WTC11 (cell line): ENCODE results near the gene BNIP2. TPM values are rescaled to one million over a fixed set of nuclear protein-coding genes. Genes with fewer than 3 reads are reported as not detected.

Experiments used
- ATAC-seq: fragments of 200-7000 bp; cut with Tn5 transposase; 2 replicates; pipeline ENCODE4 v1.10.0; 2021; ENCODE audit warnings: mild to moderate bottlenecking, moderate library complexity
- CTCF ChIA-PET: fragments of 300-600 bp; sonication (Branson Sonifier 250); formaldehyde crosslinking; loops from one replicate; lab custom pipeline; 2021; ENCODE audit warnings: antibody characterized with exemption; lab: Charles Lee
- POLR2A ChIA-PET: fragments of 350-600 bp; sonication (Branson Sonifier 250); formaldehyde crosslinking; loops from one replicate; lab custom pipeline; 2021; ENCODE audit warnings: antibody characterized with exemption; lab: Charles Lee
- DNase-seq: peaks from one replicate; pipeline ENCODE4 v3.0.0; 2021; ENCODE audit warnings: low spot score
- H3K27ac Mint-ChIP-seq: 2 replicates; pipeline ENCODE4 v1.8.0; 2021; ENCODE audit warnings: mixed read lengths
- H3K27me3 Mint-ChIP-seq: 2 replicates; pipeline ENCODE4 v1.8.0; 2021; ENCODE audit warnings: low read depth, mild to moderate bottlenecking, moderate library complexity, mixed read lengths
- H3K36me3 Mint-ChIP-seq: 2 replicates; pipeline ENCODE4 v1.8.0; 2021; ENCODE audit warnings: mixed read lengths
- H3K4me1 Mint-ChIP-seq: 2 replicates; pipeline ENCODE4 v1.8.0; 2022; ENCODE audit warnings: mixed read lengths
- H3K4me3 Mint-ChIP-seq: 2 replicates; pipeline ENCODE4 v1.8.0; 2021; ENCODE audit warnings: mild to moderate bottlenecking, moderate library complexity, mixed read lengths
- H3K9me3 Mint-ChIP-seq: 2 replicates; pipeline ENCODE4 v1.8.0; 2021; ENCODE audit warnings: mixed read lengths
- CDX4 ChIP-seq: fragments of 250-450 bp; sonication (Bioruptor Pico); IDR thresholded peaks from 2 replicates; pipeline ENCODE4 v1.9.0; 2021; ENCODE audit warnings: moderate library complexity, mild to moderate bottlenecking, inconsistent platforms, borderline replicate concordance
- ELF4 ChIP-seq: sonication (generic); formaldehyde crosslinking; IDR thresholded peaks from 2 replicates; pipeline ENCODE4 v1.8.1; 2022; ENCODE audit warnings: low read depth, mild to moderate bottlenecking, moderate library complexity, missing genetic modification reagents
- ERG ChIP-seq: fragments of 250-450 bp; sonication (Bioruptor Pico); IDR thresholded peaks from 2 replicates; pipeline ENCODE4 v1.8.0; 2021; ENCODE audit warnings: mild to moderate bottlenecking
- FOXP1 ChIP-seq: sonication (generic); formaldehyde crosslinking; IDR thresholded peaks from 2 replicates; pipeline ENCODE4 v1.8.0; 2022; ENCODE audit warnings: missing genetic modification reagents, mild to moderate bottlenecking, moderate library complexity, borderline replicate concordance
- IRF2 ChIP-seq: sonication (generic); formaldehyde crosslinking; IDR thresholded peaks from 2 replicates; pipeline ENCODE4 v1.8.0; 2022; ENCODE audit warnings: low read depth, missing genetic modification reagents, borderline replicate concordance
- NFYB ChIP-seq: sonication (generic); formaldehyde crosslinking; conservative IDR thresholded peaks from 2 replicates; pipeline ENCODE4 v1.8.0; 2022; ENCODE audit warnings: low read depth, missing genetic modification reagents
- RELA ChIP-seq: sonication (generic); formaldehyde crosslinking; IDR thresholded peaks from 2 replicates; pipeline ENCODE4 v1.8.1; 2022; ENCODE audit warnings: missing genetic modification reagents, mild to moderate bottlenecking, borderline replicate concordance
- TEAD1 ChIP-seq: sonication (generic); formaldehyde crosslinking; IDR thresholded peaks from 2 replicates; pipeline ENCODE4 v1.8.0; 2022; ENCODE audit warnings: mild to moderate bottlenecking, missing genetic modification reagents
- TEAD4 ChIP-seq: sonication (generic); formaldehyde crosslinking; IDR thresholded peaks from 2 replicates; pipeline ENCODE4 v1.8.0; 2022; ENCODE audit warnings: mild to moderate bottlenecking, missing genetic modification reagents
- USF1 ChIP-seq: sonication (generic); formaldehyde crosslinking; IDR thresholded peaks from 2 replicates; pipeline ENCODE4 v1.8.0; 2022; ENCODE audit warnings: mild to moderate bottlenecking, missing genetic modification reagents
- ZBTB43 ChIP-seq: sonication (generic); formaldehyde crosslinking; IDR thresholded peaks from 2 replicates; pipeline ENCODE4 v1.8.1; 2023; ENCODE audit warnings: mild to moderate bottlenecking, missing genetic modification reagents
- ZNF423 ChIP-seq: fragments of 250-450 bp; sonication (Bioruptor Pico); IDR thresholded peaks from 2 replicates; pipeline ENCODE4 v2.1.2; 2022; ENCODE audit warnings: mild to moderate bottlenecking, moderate library complexity
- ZNF512 ChIP-seq: sonication (generic); formaldehyde crosslinking; IDR thresholded peaks from 2 replicates; pipeline ENCODE4 v1.8.1; 2022; ENCODE audit warnings: missing genetic modification reagents, borderline replicate concordance
- total RNA-seq: library from RNA; stranded (reverse); gene quantifications from 3 replicates; pipeline ENCODE4 v1.2.3, GENCODE V29; 2021
- TF ChIP-seq, protein P1 (sequence below): sonication (generic); formaldehyde crosslinking; IDR thresholded peaks from 2 replicates; pipeline ENCODE4 v1.8.1; 2023; ENCODE audit warnings: mild to moderate bottlenecking, missing genetic modification reagents, moderate library complexity

BNIP2 gene
- total RNA-seq, 1 experiment from 2014 or later: 40.3 TPM

- no peak for TF ChIP-seq USF1 (CRISPR knock-in tag)
- TF ChIP-seq TEAD1 (CRISPR knock-in tag): no peak
- TF ChIP-seq, protein P1, sequence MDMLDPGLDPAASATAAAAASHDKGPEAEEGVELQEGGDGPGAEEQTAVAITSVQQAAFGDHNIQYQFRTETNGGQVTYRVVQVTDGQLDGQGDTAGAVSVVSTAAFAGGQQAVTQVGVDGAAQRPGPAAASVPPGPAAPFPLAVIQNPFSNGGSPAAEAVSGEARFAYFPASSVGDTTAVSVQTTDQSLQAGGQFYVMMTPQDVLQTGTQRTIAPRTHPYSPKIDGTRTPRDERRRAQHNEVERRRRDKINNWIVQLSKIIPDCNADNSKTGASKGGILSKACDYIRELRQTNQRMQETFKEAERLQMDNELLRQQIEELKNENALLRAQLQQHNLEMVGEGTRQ (CRISPR knock-in tag): no peak
These were observed 49.6 kb upstream of the BNIP2 start (continued) for GRCh38 chr15:59738676-59739075.

- CTCF ChIA-PET: interaction anchor here (0.7 kb wide), 1 partner anchor 44 kb away, joined by 4 read pairs; no protein-coding TSS in a partner anchor
- DNase-seq: peak; percentile 18
- H3K36me3 Mint-ChIP-seq: no peaks in the 10 kb centered on the region
These were observed 47.1 kb upstream of the BNIP2 start for GRCh38 chr15:59736181-59736580.

More at GRCh38 chr15:59736181-59736580, 47.1 kb upstream of the BNIP2 start:
- no peak overlapping the region for H3K4me3 Mint-ChIP-seq
- no peak overlapping the region for H3K27ac Mint-ChIP-seq
- peak; percentile 71 for ATAC-seq
- POLR2A ChIA-PET: no interaction called here
- no peaks in the 10 kb centered on the region for H3K9me3 Mint-ChIP-seq
- no peak for TF ChIP-seq TEAD4
- no peak for TF ChIP-seq ZNF512 (CRISPR knock-in tag)
- no peak for TF ChIP-seq RELA
- TF ChIP-seq ERG (CRISPR knock-in tag): no peak
- no peak for TF ChIP-seq CDX4 (CRISPR knock-in tag)
- TF ChIP-seq ZNF423 (CRISPR knock-in tag): no peak
- TF ChIP-seq USF1 (CRISPR knock-in tag): no peak
- no peak for TF ChIP-seq IRF2 (CRISPR knock-in tag)
- TF ChIP-seq NFYB (CRISPR knock-in tag): no peak
- TF ChIP-seq FOXP1 (CRISPR knock-in tag): no peak
- TF ChIP-seq ELF4 (CRISPR knock-in tag): no peak
- TF ChIP-seq ZBTB43: no peak
- H3K27me3 Mint-ChIP-seq: no peaks in the 10 kb centered on the region
- H3K4me1 Mint-ChIP-seq: no peaks in the 10 kb centered on the region
